ENCODE data around the gene BTN3A1.

Gene BTN3A1

GRCh38 chr6:26389349-26389894 lies 12.7 kb upstream of the BTN3A1 start:
- Mint-ChIP-seq H3K36me3 (ENCODE audit: low read depth) (peaks cover 41% of the 10 kb centered on the region), H3K9me3 (no peaks in the 10 kb centered on the region), H3K27me3 (no peaks in the 10 kb centered on the region), H3K27ac (peak overlapping the region; percentile 33), H3K4me1 (ENCODE audit: low read depth) (peaks cover 27% of the 10 kb centered on the region), H3K4me3 (no peak overlapping the region)

DNA sequence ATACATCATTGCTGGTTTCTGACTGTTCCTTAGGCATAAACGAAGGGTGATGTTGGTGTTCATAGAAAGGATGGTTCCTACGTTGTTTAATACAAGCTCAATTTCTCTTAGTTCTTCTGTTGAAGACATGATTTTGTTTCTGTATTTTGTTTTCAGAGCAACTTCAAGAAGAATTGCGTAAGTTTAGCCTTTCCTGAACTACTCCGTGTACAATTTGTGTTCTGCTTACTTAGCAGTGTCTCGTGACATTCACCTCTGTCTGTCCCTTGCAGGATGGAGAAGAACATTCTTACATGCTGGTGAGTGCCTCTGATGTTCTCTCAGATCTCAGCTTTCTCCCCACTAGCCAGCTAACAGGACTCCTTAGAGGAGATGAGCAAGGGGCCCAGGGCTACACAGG lies 11.5 kb upstream of the BTN3A1 start:
- peaks cover 41% of the 10 kb centered on the region for H3K36me3 Mint-ChIP-seq (ENCODE audit: low read depth)
- peaks cover 18% of the 10 kb centered on the region for H3K4me1 Mint-ChIP-seq (ENCODE audit: low read depth)
- H3K27me3 Mint-ChIP-seq, result no peaks in the 10 kb centered on the region
- no peak overlapping the region for H3K4me3 Mint-ChIP-seq
- no peak overlapping the region for H3K27ac Mint-ChIP-seq
- H3K9me3 Mint-ChIP-seq, result no peaks in the 10 kb centered on the region

DNA sequence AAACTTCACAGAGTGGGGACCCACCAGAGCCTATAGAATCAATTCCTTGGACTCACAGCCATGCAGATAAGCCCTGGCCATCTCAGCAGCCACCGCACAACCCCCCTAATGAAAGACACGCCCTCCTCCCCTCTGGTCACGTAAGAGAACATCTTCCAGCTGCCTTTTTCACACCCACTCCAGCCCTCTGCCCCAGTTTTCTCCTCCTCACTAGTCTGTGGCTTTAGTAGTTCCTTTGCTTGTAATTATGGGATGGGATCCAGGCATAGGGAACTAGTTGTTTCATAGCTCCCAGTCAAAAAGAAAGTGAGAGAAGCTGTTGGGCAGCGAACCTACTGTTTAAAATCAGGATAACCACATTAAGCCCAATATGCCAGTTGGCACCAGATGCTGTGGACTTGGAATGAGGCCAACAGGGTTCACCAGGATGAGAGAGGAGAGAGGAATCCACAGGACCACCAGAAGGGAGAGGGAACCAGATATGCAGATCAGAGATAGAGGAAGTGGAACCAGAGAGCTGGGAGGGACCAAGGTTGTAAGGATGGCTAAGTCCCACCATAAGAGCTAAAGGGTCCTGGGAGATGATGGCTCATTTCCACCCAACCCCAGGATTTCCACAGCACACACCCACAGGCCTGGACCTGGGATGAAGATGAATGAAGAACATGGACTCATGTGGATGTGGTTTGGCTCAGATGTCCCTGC lies 9.0 kb upstream of the BTN3A1 start:
- no peak overlapping the region for H3K27ac Mint-ChIP-seq
- no peaks in the 10 kb centered on the region for H3K27me3 Mint-ChIP-seq
- peaks cover 10% of the 10 kb centered on the region for H3K4me1 Mint-ChIP-seq (ENCODE audit: low read depth)
- H3K4me3 Mint-ChIP-seq, result no peak overlapping the region
- peaks cover 38% of the 10 kb centered on the region for H3K36me3 Mint-ChIP-seq (ENCODE audit: low read depth)
- no peaks in the 10 kb centered on the region for H3K9me3 Mint-ChIP-seq

DNA sequence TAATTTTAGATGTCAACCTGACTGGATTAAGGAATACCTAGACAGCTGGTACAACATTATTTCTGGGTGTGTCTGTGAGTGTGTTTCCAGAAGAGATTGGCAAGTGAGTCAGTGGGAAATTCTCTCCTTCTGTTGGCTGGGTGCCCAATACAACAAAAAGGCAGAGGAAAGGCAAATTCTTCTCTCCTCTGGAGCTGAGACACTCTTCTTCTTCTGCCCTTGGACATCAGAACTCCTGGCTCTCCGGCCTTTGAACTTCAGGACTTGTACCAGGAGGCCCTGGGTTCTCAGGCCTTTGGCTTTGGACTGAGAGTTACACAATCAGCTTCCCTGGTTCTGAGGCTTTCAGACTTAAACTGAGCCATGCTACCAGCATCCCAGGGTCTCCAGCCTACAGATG lies 7.8 kb upstream of the BTN3A1 start:
- H3K27me3 Mint-ChIP-seq, result no peaks in the 10 kb centered on the region
- peaks cover 8% of the 10 kb centered on the region for H3K4me1 Mint-ChIP-seq (ENCODE audit: low read depth)
- H3K4me3 Mint-ChIP-seq, result no peak overlapping the region
- H3K9me3 Mint-ChIP-seq, result no peaks in the 10 kb centered on the region
- H3K27ac Mint-ChIP-seq, result no peak overlapping the region
- peaks cover 30% of the 10 kb centered on the region for H3K36me3 Mint-ChIP-seq (ENCODE audit: low read depth)

GRCh38 chr6:26398555-26398954 lies 3.5 kb upstream of the BTN3A1 start:
- no peak overlapping the region for H3K27ac Mint-ChIP-seq
- H3K4me3 Mint-ChIP-seq, result no peak overlapping the region
- H3K9me3 Mint-ChIP-seq, result no peaks in the 10 kb centered on the region
- peaks cover 28% of the 10 kb centered on the region for H3K4me1 Mint-ChIP-seq (ENCODE audit: low read depth)
- peaks cover 3% of the 10 kb centered on the region for H3K36me3 Mint-ChIP-seq (ENCODE audit: low read depth)
- H3K27me3 Mint-ChIP-seq, result no peaks in the 10 kb centered on the region

DNA sequence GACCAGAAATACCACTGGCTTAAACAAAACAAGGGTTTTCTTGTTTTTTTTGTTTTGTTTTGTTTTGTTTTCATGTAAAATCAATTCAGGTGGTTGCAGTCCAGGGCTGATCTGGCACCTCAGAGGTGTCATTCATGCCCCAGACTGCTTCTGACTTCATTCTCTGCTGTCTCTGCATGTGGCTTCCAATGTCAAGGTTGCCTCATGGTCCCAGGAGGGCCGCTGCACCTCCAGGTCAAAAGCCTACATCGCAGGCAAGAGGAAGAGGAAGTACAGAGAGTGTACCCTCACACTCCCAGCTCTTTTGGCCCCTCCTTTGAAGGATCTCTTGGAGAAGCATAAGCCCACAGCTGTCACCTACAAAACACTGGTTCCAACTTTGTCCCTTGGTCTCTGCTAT lies 1.4 kb upstream of the BTN3A1 start:
- H3K9me3 Mint-ChIP-seq, result no peaks in the 10 kb centered on the region
- H3K36me3 Mint-ChIP-seq (ENCODE audit: low read depth), result peaks cover 11% of the 10 kb centered on the region
- H3K27ac Mint-ChIP-seq, result no peak overlapping the region
- H3K4me1 Mint-ChIP-seq (ENCODE audit: low read depth), result peaks cover 49% of the 10 kb centered on the region
- no peaks in the 10 kb centered on the region for H3K27me3 Mint-ChIP-seq
- H3K4me3 Mint-ChIP-seq, result peak overlapping the region; percentile 38

GRCh38 chr6:26401389-26401986 lies 587 bp upstream of the BTN3A1 start:
- peaks cover 54% of the 10 kb centered on the region for H3K4me1 Mint-ChIP-seq (ENCODE audit: low read depth)
- H3K27me3 Mint-ChIP-seq, result no peaks in the 10 kb centered on the region
- H3K4me3 Mint-ChIP-seq, result peak overlapping the region; percentile 99

DNA sequence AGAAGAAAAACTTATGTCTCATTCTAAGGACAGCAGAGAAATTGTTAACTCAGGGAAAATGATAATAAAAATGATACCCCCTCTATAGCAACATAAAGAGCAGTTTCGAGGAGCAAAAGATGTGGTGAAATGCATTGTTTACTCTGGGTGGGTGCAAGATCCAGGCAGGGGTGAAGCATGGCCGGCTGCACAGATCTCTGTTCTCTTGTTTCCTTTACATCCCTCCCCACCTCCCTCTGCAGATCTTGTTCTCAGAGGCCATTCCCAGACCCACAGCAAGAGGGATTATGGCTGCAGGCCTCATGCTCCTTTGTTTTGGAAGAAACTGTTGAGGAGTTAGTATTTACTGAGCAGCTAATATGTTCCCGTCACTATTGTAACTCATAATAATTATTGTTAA lies 1.8 kb downstream of the BTN3A1 start:
- Mint-ChIP-seq H3K36me3 (ENCODE audit: low read depth) (peaks cover 30% of the 10 kb centered on the region), H3K27ac (peak overlapping the region; percentile 24), H3K4me1 (ENCODE audit: low read depth) (peaks cover 74% of the 10 kb centered on the region), H3K4me3 (peak overlapping the region; percentile 62), H3K27me3 (no peaks in the 10 kb centered on the region), H3K9me3 (no peaks in the 10 kb centered on the region)

More at GRCh38 chr6:26401389-26401986, 587 bp upstream of the BTN3A1 start:
- H3K9me3 Mint-ChIP-seq, result no peaks in the 10 kb centered on the region
- peaks cover 15% of the 10 kb centered on the region for H3K36me3 Mint-ChIP-seq (ENCODE audit: low read depth)
- peak overlapping the region; percentile 98 for H3K27ac Mint-ChIP-seq

DNA sequence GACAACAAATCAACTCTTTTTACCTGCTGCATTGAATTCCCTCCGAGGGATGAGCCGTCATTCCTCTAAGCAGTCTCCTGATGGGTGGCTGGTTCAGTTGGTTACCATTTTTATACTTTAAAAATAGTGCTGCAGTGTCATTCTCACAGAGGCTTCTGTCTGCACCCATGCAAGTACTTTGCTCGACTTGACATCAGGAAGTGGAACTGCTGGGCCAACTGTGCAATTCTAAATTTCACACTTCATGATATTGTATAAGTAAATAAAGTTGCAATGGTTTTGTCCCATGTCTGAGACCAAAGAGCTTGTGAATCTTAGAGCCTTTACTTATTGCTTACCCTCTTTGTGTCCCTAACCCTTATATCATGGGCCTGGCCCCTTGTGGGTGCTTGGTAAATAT lies 2.5 kb downstream of the BTN3A1 start:
- H3K9me3 Mint-ChIP-seq, result no peaks in the 10 kb centered on the region
- no peak overlapping the region for H3K27ac Mint-ChIP-seq
- no peaks in the 10 kb centered on the region for H3K27me3 Mint-ChIP-seq
- peak overlapping the region; percentile 52 for H3K4me3 Mint-ChIP-seq
- H3K36me3 Mint-ChIP-seq (ENCODE audit: low read depth), result peaks cover 33% of the 10 kb centered on the region
- H3K4me1 Mint-ChIP-seq (ENCODE audit: low read depth), result peaks cover 77% of the 10 kb centered on the region

DNA sequence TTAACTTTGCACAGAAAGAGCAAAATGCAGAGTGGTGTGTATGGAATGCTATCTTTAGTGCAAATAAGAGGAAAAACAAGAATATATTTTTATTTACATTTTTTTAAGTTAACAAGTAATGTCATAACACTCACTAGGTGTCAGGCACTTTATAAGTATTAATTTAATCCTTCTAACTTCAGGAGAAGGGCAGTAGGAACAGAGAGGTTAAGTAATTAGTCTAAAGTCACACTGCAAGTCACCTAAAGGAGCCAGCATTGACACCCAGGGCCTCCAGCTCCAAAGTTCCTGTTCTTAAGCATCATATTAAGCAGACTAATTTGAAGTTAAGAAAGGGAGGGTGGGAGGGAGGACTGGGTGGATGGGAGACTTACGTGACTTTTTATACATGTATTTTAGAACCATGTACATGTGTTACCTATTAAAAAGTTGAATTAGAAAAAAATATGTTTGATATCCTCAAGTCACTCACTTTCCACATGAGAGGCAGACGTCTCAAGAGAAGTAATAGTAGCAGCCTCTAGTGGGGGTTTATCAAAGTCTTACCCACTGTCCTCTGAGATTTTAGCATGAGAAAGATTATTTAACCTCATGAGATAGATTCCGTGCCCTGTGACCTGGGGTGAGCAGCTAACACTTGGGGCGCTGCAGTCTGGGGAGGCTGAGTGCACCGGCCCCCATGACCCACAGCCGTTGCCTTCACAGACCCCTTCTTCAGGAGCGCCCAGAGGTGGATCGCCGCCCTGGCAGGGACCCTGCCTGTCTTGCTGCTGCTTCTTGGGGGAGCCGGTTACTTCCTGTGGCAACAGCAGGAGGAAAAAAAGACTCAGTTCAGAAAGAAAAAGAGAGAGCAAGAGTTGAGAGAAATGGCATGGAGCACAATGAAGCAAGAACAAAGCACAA lies 7.0 kb downstream of the BTN3A1 start:
- H3K27me3 Mint-ChIP-seq, result no peaks in the 10 kb centered on the region
- H3K36me3 Mint-ChIP-seq (ENCODE audit: low read depth), result peaks cover 62% of the 10 kb centered on the region
- H3K4me1 Mint-ChIP-seq (ENCODE audit: low read depth), result peaks cover 43% of the 10 kb centered on the region
- no peaks in the 10 kb centered on the region for H3K9me3 Mint-ChIP-seq
- H3K4me3 Mint-ChIP-seq, result no peak overlapping the region
- H3K27ac Mint-ChIP-seq, result no peak overlapping the region

- no peaks in the 10 kb centered on the region for H3K27me3 Mint-ChIP-seq
- H3K9me3 Mint-ChIP-seq, result peaks cover 4% of the 10 kb centered on the region
- peaks cover 60% of the 10 kb centered on the region for H3K36me3 Mint-ChIP-seq (ENCODE audit: low read depth)
- no peak overlapping the region for H3K27ac Mint-ChIP-seq
- H3K4me3 Mint-ChIP-seq, result no peak overlapping the region
- peaks cover 25% of the 10 kb centered on the region for H3K4me1 Mint-ChIP-seq (ENCODE audit: low read depth)
Measured at GRCh38 chr6:26411751-26412150, 9.7 kb downstream of the BTN3A1 start.

DNA sequence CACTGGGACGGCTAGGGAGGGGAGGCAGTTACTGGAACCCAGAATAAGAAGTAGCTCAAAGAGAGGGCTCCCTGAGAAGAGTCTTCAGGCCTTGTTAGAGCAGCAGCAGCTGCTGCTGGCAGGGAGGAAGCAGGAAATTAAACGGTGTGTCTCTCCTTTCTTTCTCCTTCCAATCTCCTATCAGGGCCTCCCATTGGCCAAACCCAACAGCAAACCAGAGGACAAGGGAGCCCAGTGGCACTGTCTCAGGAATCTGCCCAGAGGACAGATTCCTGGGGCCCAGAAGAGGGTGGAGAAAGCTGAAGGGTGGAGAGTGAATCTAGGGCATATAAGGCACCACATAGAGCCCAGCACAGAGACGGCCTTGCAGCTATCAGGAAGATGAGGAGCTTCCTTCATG lies 10.2 kb downstream of the BTN3A1 start:
- H3K27me3 Mint-ChIP-seq, result no peaks in the 10 kb centered on the region
- no peak overlapping the region for H3K4me3 Mint-ChIP-seq
- peaks cover 20% of the 10 kb centered on the region for H3K4me1 Mint-ChIP-seq (ENCODE audit: low read depth)
- H3K36me3 Mint-ChIP-seq (ENCODE audit: low read depth), result peaks cover 61% of the 10 kb centered on the region
- H3K9me3 Mint-ChIP-seq, result peaks cover 5% of the 10 kb centered on the region
- H3K27ac Mint-ChIP-seq, result no peak overlapping the region

DNA sequence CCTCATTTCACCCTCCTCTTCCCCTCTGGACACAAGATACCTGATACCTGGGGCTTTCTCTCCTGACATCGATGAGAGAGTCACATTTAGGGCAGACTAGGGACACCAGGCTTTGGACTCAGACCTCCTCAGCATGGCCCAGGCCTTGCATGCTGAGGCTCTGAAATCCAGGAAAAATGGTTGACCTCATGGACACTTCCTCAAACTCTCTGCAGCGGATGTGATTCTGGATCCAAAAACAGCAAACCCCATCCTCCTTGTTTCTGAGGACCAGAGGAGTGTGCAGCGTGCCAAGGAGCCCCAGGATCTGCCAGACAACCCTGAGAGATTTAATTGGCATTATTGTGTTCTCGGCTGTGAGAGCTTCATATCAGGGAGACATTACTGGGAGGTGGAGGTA lies 10.9 kb downstream of the BTN3A1 start:
- H3K9me3 Mint-ChIP-seq, result peaks cover 11% of the 10 kb centered on the region
- peaks cover 13% of the 10 kb centered on the region for H3K4me1 Mint-ChIP-seq (ENCODE audit: low read depth)
- H3K36me3 Mint-ChIP-seq (ENCODE audit: low read depth), result peaks cover 63% of the 10 kb centered on the region
- no peak overlapping the region for H3K27ac Mint-ChIP-seq
- no peak overlapping the region for H3K4me3 Mint-ChIP-seq
- no peaks in the 10 kb centered on the region for H3K27me3 Mint-ChIP-seq

DNA sequence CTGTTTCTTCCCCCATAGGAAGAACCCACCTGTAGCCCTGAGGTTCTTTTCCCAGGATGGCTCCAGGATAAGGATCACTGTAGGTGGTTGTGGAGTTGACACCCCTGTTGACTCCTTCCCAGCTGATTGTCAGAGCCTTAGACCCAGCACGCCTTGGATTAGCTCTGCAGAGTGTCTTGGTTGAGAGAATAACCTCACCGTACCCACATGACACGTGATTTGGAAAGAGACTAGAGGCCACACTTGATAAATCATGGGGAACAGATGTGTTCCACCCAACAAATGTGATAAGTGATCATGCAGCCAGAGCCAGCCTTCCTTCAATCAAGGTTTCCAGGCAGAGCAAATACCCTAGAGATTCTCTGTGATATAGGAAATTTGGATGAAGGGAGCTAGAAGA lies 12.2 kb downstream of the BTN3A1 start:
- Mint-ChIP-seq H3K4me3 (no peak overlapping the region), H3K36me3 (ENCODE audit: low read depth) (peaks cover 57% of the 10 kb centered on the region), H3K9me3 (peaks cover 11% of the 10 kb centered on the region), H3K27ac (no peak overlapping the region), H3K4me1 (ENCODE audit: low read depth) (peaks cover 7% of the 10 kb centered on the region), H3K27me3 (no peaks in the 10 kb centered on the region)

Data from stimulated activated naive CD8-positive, alpha-beta T cell treated with anti-CD3 and anti-CD28 coated beads, Interleukin-15, Interleukin-2, amounts not matched to agents 100 ng/mL and 50 ng/mL, for 24 hours (primary cell).